NB4 (cell line): ENCODE data around the gene TNNT3.

Source experiments
- MYC ChIP-seq: IDR thresholded peaks from 2 replicates; pipeline ENCODE4 v1.6.1; 2011; ENCODE audit warnings: low read depth, low read length
- POLR2A ChIP-seq: IDR thresholded peaks from 2 replicates; pipeline ENCODE4 v1.6.1; 2011; ENCODE audit warnings: mild to moderate bottlenecking; ENCODE audit not compliant: insufficient read length; ENCODE audit errors: extremely low read depth
- TF ChIP-seq, protein P1 (sequence below): IDR thresholded peaks from one replicate; pipeline ENCODE4 v1.5.1; 2012; ENCODE audit warnings: low read depth, low read length

DNA sequence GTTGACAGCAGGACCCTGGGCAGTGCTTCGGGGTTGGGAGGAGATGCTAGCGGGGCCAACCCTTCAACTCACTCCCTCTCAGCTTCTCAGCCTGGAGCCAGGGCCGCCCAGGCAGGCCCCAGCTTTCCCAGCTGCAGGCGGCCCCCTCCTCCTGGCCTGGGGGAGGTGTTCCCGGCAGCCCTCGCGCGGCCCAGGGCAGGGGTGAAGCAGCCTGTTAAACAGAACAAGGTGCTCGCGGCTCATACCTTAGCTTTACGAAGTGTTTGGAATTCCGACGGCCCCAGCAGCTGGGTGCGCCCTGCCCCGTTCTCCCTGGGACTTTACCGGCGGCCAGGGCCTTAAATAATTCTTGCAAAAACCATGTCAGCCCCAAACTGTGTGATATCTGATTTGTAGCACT is 44.8 kb downstream of the TNNT3 start:
- no peak for TF ChIP-seq POLR2A
- TF ChIP-seq, protein P1, sequence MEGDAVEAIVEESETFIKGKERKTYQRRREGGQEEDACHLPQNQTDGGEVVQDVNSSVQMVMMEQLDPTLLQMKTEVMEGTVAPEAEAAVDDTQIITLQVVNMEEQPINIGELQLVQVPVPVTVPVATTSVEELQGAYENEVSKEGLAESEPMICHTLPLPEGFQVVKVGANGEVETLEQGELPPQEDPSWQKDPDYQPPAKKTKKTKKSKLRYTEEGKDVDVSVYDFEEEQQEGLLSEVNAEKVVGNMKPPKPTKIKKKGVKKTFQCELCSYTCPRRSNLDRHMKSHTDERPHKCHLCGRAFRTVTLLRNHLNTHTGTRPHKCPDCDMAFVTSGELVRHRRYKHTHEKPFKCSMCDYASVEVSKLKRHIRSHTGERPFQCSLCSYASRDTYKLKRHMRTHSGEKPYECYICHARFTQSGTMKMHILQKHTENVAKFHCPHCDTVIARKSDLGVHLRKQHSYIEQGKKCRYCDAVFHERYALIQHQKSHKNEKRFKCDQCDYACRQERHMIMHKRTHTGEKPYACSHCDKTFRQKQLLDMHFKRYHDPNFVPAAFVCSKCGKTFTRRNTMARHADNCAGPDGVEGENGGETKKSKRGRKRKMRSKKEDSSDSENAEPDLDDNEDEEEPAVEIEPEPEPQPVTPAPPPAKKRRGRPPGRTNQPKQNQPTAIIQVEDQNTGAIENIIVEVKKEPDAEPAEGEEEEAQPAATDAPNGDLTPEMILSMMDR: no peak
- no peak for TF ChIP-seq MYC
